WTC11 (cell line): ENCODE data around the gene RAB3A.

Experiments
- ETV6 ChIP-seq: sonication (generic); formaldehyde crosslinking; IDR thresholded peaks from 2 replicates; pipeline ENCODE4 v1.8.1; 2022; ENCODE audit warnings: mild to moderate bottlenecking, missing genetic modification reagents
- JUN ChIP-seq: sonication (generic); formaldehyde crosslinking; IDR thresholded peaks from 2 replicates; pipeline ENCODE4 v1.8.0; 2023; ENCODE audit warnings: mild to moderate bottlenecking, missing genetic modification reagents
- TF ChIP-seq, protein P1 (sequence below): sonication (generic); formaldehyde crosslinking; IDR thresholded peaks from 2 replicates; pipeline ENCODE4 v1.8.0; 2022; ENCODE audit warnings: mild to moderate bottlenecking, missing genetic modification reagents
- TF ChIP-seq, protein P2 (sequence below): fragments of 200-600 bp; IDR thresholded peaks from 2 replicates; pipeline ENCODE4 v1.8.0; 2022; ENCODE audit warnings: antibody characterized with exemption
- TF ChIP-seq, protein P3 (sequence below): sonication (generic); formaldehyde crosslinking; IDR thresholded peaks from 2 replicates; pipeline ENCODE4 v1.8.1; 2022; ENCODE audit warnings: mild to moderate bottlenecking, missing genetic modification reagents, moderate library complexity, borderline replicate concordance
- TF ChIP-seq, protein P4 (sequence below): sonication (generic); formaldehyde crosslinking; IDR thresholded peaks from 2 replicates; pipeline ENCODE4 v1.8.1; 2023; ENCODE audit warnings: mild to moderate bottlenecking, missing genetic modification reagents, moderate library complexity
- TF ChIP-seq, protein P5 (sequence below): sonication (generic); formaldehyde crosslinking; IDR thresholded peaks from 2 replicates; pipeline ENCODE4 v1.8.1; 2023; ENCODE audit warnings: mild to moderate bottlenecking, missing genetic modification reagents, borderline replicate concordance

DNA sequence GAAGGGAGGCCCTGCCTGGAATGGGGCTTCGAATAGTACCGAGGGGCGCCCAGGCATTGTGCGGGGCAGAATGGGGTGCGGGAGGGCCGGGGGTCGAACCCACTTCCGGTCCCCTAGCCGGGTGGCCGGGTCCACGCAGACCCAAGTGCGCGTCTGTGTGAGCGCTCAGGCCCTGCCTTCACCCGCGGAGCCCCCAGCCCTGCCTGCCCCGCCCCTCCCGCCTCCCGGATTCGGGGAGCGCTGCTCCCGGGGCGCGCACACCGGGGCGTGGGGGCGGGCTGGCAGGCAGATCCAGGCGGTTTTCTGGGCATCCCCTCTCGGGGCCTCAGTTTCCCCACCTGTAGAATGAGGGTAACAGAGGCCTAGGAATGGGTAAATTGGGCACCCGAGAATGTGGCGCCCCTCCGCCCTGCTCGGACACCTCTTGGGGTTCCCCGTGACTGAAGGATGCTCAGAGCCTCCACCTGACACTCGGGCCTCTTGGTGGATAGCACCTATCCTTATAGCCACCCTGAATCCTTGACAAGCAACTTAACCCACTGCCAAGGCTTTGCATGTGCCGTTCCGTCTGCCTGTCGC lies 50.2 kb downstream of the RAB3A start:
- TF ChIP-seq, protein P1, sequence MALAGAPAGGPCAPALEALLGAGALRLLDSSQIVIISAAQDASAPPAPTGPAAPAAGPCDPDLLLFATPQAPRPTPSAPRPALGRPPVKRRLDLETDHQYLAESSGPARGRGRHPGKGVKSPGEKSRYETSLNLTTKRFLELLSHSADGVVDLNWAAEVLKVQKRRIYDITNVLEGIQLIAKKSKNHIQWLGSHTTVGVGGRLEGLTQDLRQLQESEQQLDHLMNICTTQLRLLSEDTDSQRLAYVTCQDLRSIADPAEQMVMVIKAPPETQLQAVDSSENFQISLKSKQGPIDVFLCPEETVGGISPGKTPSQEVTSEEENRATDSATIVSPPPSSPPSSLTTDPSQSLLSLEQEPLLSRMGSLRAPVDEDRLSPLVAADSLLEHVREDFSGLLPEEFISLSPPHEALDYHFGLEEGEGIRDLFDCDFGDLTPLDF (CRISPR knock-in tag) = no peak
- TF ChIP-seq, protein P2, sequence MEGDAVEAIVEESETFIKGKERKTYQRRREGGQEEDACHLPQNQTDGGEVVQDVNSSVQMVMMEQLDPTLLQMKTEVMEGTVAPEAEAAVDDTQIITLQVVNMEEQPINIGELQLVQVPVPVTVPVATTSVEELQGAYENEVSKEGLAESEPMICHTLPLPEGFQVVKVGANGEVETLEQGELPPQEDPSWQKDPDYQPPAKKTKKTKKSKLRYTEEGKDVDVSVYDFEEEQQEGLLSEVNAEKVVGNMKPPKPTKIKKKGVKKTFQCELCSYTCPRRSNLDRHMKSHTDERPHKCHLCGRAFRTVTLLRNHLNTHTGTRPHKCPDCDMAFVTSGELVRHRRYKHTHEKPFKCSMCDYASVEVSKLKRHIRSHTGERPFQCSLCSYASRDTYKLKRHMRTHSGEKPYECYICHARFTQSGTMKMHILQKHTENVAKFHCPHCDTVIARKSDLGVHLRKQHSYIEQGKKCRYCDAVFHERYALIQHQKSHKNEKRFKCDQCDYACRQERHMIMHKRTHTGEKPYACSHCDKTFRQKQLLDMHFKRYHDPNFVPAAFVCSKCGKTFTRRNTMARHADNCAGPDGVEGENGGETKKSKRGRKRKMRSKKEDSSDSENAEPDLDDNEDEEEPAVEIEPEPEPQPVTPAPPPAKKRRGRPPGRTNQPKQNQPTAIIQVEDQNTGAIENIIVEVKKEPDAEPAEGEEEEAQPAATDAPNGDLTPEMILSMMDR = no peak
- no peak for TF ChIP-seq JUN (CRISPR knock-in tag)
- TF ChIP-seq, protein P3, sequence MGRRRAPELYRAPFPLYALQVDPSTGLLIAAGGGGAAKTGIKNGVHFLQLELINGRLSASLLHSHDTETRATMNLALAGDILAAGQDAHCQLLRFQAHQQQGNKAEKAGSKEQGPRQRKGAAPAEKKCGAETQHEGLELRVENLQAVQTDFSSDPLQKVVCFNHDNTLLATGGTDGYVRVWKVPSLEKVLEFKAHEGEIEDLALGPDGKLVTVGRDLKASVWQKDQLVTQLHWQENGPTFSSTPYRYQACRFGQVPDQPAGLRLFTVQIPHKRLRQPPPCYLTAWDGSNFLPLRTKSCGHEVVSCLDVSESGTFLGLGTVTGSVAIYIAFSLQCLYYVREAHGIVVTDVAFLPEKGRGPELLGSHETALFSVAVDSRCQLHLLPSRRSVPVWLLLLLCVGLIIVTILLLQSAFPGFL (CRISPR knock-in tag) = no peak
- TF ChIP-seq, protein P4, sequence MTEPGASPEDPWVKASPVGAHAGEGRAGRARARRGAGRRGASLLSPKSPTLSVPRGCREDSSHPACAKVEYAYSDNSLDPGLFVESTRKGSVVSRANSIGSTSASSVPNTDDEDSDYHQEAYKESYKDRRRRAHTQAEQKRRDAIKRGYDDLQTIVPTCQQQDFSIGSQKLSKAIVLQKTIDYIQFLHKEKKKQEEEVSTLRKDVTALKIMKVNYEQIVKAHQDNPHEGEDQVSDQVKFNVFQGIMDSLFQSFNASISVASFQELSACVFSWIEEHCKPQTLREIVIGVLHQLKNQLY (CRISPR knock-in tag) = no peak
- TF ChIP-seq, protein P5, sequence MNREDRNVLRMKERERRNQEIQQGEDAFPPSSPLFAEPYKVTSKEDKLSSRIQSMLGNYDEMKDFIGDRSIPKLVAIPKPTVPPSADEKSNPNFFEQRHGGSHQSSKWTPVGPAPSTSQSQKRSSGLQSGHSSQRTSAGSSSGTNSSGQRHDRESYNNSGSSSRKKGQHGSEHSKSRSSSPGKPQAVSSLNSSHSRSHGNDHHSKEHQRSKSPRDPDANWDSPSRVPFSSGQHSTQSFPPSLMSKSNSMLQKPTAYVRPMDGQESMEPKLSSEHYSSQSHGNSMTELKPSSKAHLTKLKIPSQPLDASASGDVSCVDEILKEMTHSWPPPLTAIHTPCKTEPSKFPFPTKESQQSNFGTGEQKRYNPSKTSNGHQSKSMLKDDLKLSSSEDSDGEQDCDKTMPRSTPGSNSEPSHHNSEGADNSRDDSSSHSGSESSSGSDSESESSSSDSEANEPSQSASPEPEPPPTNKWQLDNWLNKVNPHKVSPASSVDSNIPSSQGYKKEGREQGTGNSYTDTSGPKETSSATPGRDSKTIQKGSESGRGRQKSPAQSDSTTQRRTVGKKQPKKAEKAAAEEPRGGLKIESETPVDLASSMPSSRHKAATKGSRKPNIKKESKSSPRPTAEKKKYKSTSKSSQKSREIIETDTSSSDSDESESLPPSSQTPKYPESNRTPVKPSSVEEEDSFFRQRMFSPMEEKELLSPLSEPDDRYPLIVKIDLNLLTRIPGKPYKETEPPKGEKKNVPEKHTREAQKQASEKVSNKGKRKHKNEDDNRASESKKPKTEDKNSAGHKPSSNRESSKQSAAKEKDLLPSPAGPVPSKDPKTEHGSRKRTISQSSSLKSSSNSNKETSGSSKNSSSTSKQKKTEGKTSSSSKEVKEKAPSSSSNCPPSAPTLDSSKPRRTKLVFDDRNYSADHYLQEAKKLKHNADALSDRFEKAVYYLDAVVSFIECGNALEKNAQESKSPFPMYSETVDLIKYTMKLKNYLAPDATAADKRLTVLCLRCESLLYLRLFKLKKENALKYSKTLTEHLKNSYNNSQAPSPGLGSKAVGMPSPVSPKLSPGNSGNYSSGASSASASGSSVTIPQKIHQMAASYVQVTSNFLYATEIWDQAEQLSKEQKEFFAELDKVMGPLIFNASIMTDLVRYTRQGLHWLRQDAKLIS = no peak
- TF ChIP-seq ETV6 (CRISPR knock-in tag) = no peak
